Myocyte (in vitro differentiated cells): ENCODE measurements around the gene GLT8D1. TPM values are rescaled to one million over a fixed set of nuclear protein-coding genes. Genes with fewer than 3 reads are reported as not detected.
A peak's percentile ranks its signal among the peaks of the same experiment; 100 is the strongest.

Experiments
- DNase-seq: peaks from one replicate; pipeline ENCODE4 v3.0.0-alpha.2; 2012; ENCODE audit warnings: low read depth
- total RNA-seq: library from RNA; depleted of rRNA; stranded (reverse); fragments of >200 nt; gene quantifications from 2 replicates; pipeline ENCODE4 v1.2.3, GENCODE V29; 2014

Gene GLT8D1
- total RNA-seq, 1 donor from 2014 or later = 106 TPM

GRCh38 chr3:52681596-52681995 lies 24.0 kb downstream of the GLT8D1 start:
- DNase-seq = no peak

DNA sequence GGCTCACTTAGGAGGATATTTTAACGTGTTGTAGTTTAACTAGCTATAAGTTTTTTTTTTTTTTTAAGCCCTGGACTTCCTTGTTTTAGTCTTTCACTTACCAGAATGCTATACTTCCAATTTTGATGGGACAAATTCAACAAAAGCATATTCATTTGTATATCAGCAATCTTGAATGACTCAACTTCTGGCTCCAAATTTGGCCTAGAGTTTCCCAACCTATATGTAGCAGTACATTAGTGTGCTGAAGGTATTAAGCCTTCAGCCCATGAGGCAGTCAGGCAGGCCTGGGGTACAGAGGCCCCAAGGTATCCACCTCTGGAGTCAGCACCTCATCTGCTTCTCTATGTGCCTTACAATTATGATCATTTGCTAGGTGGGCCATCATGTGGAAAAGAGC lies 25.8 kb downstream of the GLT8D1 start:
- no peak for DNase-seq

- no peak for DNase-seq
These were observed 26.4 kb downstream of the GLT8D1 start for GRCh38 chr3:52679199-52679538.

DNA sequence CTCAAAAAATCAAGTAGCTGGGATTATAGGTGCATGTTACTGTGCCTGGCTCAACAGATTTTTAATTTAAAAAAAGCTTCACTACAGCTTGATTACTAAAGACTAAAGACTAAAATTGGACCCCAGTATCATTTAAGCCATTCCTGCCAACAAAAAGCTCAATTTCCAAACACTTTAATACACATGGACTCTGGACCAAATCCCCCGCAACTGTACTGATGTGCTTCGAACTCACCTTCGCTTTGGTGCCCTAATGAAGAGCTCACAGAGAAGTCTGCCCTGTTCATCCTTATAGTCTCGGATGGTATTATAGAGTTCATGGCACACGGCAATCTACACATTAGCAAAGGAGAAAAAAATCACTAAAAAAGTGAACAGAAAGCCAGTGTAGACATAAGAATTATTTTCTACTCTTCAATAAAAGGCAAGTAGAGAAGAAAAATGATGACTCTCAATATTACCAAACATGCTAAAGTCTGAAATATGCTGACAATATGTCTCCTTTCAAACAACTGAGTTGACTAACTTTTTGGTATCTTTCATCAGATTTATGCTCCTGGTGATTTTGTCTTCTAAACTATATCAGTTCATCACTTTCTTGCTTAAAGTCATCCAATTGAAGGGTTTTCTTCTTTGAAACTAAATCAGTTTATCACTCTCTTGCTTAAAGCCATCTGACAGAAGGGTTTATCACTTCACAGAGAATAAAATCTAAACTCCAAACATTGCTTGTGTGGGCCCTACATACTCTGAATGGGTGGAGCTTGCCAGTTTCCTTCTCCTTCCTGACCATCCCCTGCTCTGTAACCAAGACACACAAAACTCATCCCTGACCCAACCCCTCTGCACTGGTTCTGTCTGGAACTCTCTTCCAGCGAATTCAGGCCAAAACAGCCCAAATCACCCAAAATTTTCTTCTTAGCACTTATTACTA lies 27.1 kb downstream of the GLT8D1 start:
- no peak for DNase-seq

DNA sequence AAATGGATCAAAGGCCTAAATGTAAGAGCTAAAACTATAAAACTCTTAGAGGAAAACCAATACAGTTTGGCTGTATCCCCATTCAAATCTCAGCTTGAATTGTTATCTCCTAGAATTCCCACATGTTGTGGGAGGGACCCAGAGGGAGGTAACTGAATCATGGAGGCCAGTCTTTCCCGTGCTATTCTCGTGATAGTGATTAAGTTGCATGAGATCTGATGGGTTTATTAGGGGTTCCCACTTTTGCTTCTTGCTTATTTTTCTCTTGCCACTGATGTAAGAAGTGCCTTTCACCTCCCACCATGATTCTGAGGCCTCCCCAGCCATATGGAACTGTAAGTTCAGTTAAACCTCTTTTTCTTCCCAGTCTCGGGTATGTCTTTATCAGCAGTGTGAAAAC lies 29.4 kb downstream of the GLT8D1 start:
- peak; percentile 26 for DNase-seq

GRCh38 chr3:52671676-52672075 lies 33.9 kb downstream of the GLT8D1 start:
- peak; percentile 20 for DNase-seq

GRCh38 chr3:52670621-52671521 lies 34.7 kb downstream of the GLT8D1 start:
- peak; percentile 96 for DNase-seq

- DNase-seq = no peak
These were observed 42.5 kb downstream of the GLT8D1 start for GRCh38 chr3:52663098-52663497.

DNA sequence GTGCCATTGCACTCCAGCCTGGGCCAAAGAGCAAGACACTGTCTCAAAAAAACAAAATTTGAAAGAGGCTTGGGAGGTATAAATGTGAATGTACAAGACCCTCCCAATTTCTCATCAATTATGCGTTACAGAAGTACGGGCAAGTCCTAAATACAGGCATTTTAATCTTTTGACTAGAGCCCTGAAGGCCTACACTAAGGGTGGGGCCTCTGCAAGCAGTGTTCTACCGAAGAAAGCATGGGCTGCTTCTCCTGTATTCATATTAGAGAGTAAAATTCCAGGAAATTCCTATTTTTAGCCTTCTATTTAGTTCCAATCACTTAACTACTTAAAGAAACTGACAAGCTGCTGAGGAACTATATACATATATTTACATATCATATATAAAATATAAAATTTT lies 45.5 kb downstream of the GLT8D1 start:
- DNase-seq = no peak

- no peak for DNase-seq
These were observed 49.7 kb downstream of the GLT8D1 start for GRCh38 chr3:52655895-52656294.

GRCh38 chr3:52651592-52651991 lies 54.0 kb downstream of the GLT8D1 start:
- DNase-seq = no peak

GRCh38 chr3:52650439-52650838 lies 55.2 kb downstream of the GLT8D1 start:
- DNase-seq = no peak

DNA sequence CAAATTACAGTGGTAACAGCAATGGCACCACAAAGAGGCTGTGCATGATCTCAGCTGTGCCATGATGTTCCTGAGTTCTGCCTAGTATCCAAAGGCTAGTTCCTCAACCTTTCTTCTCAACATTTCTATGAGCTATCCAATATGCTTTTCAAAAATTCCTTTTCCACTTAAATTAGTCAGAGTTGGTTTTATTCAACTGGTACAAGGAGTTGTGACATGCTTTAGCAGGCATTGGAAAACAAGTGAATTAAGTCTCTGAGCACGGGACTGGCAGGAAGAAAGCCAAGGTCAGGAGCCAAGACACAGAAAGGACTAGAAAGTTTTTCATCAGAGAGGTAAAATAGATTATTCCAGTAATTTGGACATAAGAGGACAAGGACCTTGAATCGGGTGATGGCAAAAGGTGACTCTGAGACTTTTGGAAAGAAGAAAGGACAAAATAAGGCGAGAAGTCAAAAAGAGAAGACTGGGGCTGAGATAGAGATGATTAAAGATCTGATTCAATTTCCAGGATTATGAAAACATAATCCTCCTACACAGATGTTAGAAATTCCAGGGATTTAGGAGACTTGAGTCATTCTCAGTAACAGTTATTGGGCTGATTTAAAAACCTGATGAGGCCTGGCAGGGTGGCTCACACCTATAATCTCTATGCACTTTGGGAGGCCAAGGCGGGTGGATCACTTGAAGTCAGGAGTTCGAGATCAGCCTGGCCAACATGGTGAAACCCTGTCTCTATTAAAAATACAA lies 56.0 kb downstream of the GLT8D1 start:
- peak; percentile 26 for DNase-seq

DNA sequence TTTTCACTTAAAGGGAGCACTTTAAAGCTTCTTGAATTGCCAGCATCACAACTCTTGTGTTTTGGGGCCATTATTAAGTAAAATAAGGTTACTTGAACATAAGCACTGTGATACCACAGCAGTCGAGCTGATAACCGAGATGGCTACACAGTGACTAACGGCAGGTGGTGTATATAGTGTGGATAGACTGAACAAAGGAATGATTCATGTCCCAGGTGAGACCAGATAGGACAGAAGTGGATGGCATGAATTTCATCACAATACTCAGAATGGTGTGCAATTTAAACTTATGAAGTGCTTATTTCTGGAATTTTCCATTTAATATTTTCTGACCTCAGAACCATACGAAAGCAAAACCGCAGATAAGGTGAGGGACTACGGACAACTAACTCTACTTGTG lies 60.0 kb downstream of the GLT8D1 start:
- no peak for DNase-seq

Other genes starting within 250 kb of the GLT8D1 start
- 0.16 and 0.59 TPM in 2 replicates for gene STAB1, start 210.5 kb downstream of the GLT8D1 start, total RNA-seq
- gene NT5DC2, start 171.9 kb downstream of the GLT8D1 start, total RNA-seq = 45.0 and 50.3 TPM in 2 replicates
- gene UQCC5, start 169.2 kb downstream of the GLT8D1 start, total RNA-seq = 1.6 and 22.1 TPM in 2 replicates
- gene PBRM1, start 19.9 kb downstream of the GLT8D1 start, total RNA-seq = 54.0 and 58.2 TPM in 2 replicates
- gene GNL3, start 19.8 kb downstream of the GLT8D1 start, total RNA-seq = 125 and 153 TPM in 2 replicates
- 141 and 206 TPM in 2 replicates for gene SPCS1, start 315 bp upstream of the GLT8D1 start, total RNA-seq
- gene NEK4, start 65.1 kb upstream of the GLT8D1 start, total RNA-seq = 11.1 and 14.0 TPM in 2 replicates
- gene ITIH1, start 71.8 kb upstream of the GLT8D1 start, total RNA-seq = not detected in 2 replicates
- not detected in 2 replicates for gene ITIH3, start 89.0 kb upstream of the GLT8D1 start, total RNA-seq
- 5.0 and 5.4 TPM in 2 replicates for gene ITIH4, start 124.9 kb upstream of the GLT8D1 start, total RNA-seq
- gene MUSTN1, start 129.2 kb upstream of the GLT8D1 start, total RNA-seq = 78.0 and 84.9 TPM in 2 replicates
- 8.9 and 9.2 TPM in 2 replicates for gene STIMATE, start 191.8 kb upstream of the GLT8D1 start, total RNA-seq